Neutrophil (primary cell): ENCODE measurements around the gene AUNIP.

Source experiments
- H3K27ac ChIP-seq: fragments of 200-600 bp; sonication (generic); 2 replicates; pipeline ENCODE4 v1.5.1; 2016; ENCODE audit warnings: mild to moderate bottlenecking, moderate library complexity
- H3K27me3 ChIP-seq: fragments of 200-600 bp; sonication (generic); 2 replicates; pipeline ENCODE4 v1.6.0; 2016; ENCODE audit warnings: mild to moderate bottlenecking
- H3K36me3 ChIP-seq: fragments of 200-600 bp; sonication (generic); 2 replicates; pipeline ENCODE4 v1.5.1; 2017
- H3K4me1 ChIP-seq, 2 experiments: fragments of 200-600 bp in 1 of 2; sonication (generic) in 1 of 2; 1 replicate in 1 of 2; 2 replicates in 1 of 2; pipeline versions ENCODE4 v1.5.1 to v1.6.1; 2013 to 2016; ENCODE audit warnings: low read depth in 1 of 2, low read length in 1 of 2, mild to moderate bottlenecking in 1 of 2, moderate library complexity in 1 of 2; ENCODE audit not compliant: control insufficient read depth in 1 of 2, insufficient read depth in 1 of 2
- H3K4me3 ChIP-seq, 2 experiments: fragments of 200-600 bp in 1 of 2; sonication (generic) in 1 of 2; 1 replicate in 1 of 2; 2 replicates in 1 of 2; pipeline ENCODE4 v1.5.1; 2013 to 2016; ENCODE audit warnings: low read depth in 1 of 2, low read length in 1 of 2, mild to moderate bottlenecking in 1 of 2, moderate library complexity in 1 of 2
- H3K9me3 ChIP-seq: fragments of 200-600 bp; sonication (generic); 2 replicates; pipeline ENCODE4 v1.5.1; 2016
- TF ChIP-seq, protein P1 (sequence below): fragments of 200-600 bp; sonication (generic); IDR thresholded peaks from 2 replicates; pipeline ENCODE4 v1.5.1; 2016; ENCODE audit warnings: antibody characterized with exemption

AUNIP gene

GRCh38 chr1:25790472-25790871 lies 68.8 kb downstream of the AUNIP start:
- no peaks in the 10 kb centered on the region for H3K27me3 ChIP-seq
- TF ChIP-seq, protein P1, sequence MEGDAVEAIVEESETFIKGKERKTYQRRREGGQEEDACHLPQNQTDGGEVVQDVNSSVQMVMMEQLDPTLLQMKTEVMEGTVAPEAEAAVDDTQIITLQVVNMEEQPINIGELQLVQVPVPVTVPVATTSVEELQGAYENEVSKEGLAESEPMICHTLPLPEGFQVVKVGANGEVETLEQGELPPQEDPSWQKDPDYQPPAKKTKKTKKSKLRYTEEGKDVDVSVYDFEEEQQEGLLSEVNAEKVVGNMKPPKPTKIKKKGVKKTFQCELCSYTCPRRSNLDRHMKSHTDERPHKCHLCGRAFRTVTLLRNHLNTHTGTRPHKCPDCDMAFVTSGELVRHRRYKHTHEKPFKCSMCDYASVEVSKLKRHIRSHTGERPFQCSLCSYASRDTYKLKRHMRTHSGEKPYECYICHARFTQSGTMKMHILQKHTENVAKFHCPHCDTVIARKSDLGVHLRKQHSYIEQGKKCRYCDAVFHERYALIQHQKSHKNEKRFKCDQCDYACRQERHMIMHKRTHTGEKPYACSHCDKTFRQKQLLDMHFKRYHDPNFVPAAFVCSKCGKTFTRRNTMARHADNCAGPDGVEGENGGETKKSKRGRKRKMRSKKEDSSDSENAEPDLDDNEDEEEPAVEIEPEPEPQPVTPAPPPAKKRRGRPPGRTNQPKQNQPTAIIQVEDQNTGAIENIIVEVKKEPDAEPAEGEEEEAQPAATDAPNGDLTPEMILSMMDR: no peak

DNA sequence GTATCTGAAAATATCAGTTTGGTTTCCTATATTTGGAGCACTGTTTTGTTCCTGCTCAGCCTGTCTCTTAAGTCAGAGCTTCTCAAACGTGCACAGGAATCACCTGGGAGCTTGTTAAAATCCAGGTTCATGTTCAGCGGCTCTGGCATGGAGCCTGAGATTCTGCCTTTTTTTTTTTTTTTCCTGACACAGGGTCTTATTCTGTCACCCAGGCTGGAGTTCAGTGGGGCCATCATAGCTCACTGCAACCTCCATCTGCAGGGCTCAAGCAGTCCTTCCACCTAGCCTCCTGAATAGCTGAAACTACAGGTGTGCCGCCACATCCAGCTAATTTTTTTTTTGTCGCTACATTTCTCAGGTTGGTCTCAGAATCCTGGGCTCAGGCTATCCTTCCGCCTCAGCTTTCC lies 71.5 kb downstream of the AUNIP start:
- Histone ChIP-seq H3K9me3 (no peaks in the 10 kb centered on the region), H3K27ac (no peak overlapping the region), H3K27me3 (no peaks in the 10 kb centered on the region), H3K36me3 (no peaks in the 10 kb centered on the region), H3K4me3 (no peak overlapping the region), H3K4me1 (no peaks in the 10 kb centered on the region)
- TF ChIP-seq, protein P1: no peak

More at GRCh38 chr1:25790472-25790871, 68.8 kb downstream of the AUNIP start:
- H3K4me1 ChIP-seq: no peaks in the 10 kb centered on the region
- H3K27ac ChIP-seq: no peak overlapping the region
- no peaks in the 10 kb centered on the region for H3K36me3 ChIP-seq
- H3K4me3 ChIP-seq: no peak overlapping the region
- H3K9me3 ChIP-seq: no peaks in the 10 kb centered on the region

DNA sequence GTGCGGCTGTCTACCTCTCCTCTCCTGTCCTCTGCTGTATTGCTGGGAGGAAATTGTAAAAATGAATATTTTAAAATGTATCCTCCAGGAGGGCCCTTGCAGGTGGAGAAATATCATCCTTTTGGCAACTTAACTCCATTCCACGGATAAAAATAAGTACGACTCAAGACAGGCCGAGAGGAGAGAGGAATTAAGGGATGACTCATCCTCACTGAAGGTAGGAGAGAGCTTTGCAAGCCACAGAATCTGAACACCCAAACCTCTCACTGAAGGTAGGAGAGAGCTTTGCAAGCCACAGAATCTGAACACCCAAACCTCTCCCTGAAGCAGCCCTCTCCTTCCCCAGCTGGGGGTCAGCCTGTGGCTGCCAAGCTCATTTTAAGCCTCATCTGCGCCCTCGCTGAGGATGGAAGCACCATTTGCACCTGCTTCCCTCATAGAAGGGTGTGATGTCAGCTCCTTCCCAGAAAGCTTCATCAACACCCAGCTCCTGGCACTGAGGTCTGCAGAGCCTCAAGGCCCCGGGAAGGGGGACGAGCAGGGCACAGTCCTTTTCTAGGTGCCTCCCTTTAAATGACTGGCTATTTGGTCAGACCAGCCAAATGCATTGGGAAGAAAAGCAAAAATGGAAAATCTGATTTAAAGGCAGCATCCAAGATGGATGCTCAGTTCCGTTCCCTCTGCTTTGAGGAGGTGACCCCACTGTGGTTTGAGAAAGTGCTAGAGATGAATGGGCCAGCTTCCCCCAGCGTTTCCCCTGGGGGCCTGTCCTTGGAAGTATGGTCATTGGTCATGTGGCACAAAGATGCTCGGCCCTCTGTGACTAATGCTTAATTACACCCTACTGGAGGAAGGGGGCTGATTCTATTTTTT lies 72.1 kb downstream of the AUNIP start:
- H3K27ac ChIP-seq: no peak overlapping the region
- no peaks in the 10 kb centered on the region for H3K4me1 ChIP-seq
- TF ChIP-seq, protein P1: no peak
- no peaks in the 10 kb centered on the region for H3K36me3 ChIP-seq
- no peaks in the 10 kb centered on the region for H3K9me3 ChIP-seq
- H3K4me3 ChIP-seq: no peak overlapping the region
- no peaks in the 10 kb centered on the region for H3K27me3 ChIP-seq

- TF ChIP-seq, protein P1: no peak
- Histone ChIP-seq H3K36me3 (no peaks in the 10 kb centered on the region), H3K27me3 (no peaks in the 10 kb centered on the region), H3K4me3 (no peak overlapping the region), H3K9me3 (no peaks in the 10 kb centered on the region), H3K4me1 (no peaks in the 10 kb centered on the region), H3K27ac (no peak overlapping the region)
Observed at GRCh38 chr1:25785333-25786067, 73.8 kb downstream of the AUNIP start.

DNA sequence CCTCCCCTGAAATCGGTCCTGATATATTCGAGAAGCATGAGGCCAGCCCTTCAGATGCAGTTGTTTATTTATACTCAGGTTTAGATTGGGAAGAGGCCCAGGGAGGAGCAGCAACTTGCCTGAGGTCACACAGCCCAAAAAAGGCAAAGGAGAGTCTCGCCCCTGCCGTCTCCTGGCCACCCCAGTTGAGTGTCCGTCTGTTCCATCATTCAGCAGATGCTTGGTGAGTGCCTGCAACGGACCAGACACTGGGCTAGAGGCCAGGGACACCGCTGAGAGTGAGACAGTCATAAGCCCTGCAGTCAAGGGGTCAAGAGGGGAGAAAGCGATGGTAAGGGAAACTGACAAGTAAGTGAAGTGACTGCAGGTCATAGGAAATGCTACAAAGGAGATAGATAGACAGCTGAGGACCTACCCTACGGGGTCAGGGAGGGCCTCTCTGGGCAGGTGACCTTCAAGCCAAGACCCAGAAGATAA lies 74.6 kb downstream of the AUNIP start:
- H3K4me3 ChIP-seq: no peak overlapping the region
- no peaks in the 10 kb centered on the region for H3K4me1 ChIP-seq
- H3K9me3 ChIP-seq: no peaks in the 10 kb centered on the region
- H3K36me3 ChIP-seq: no peaks in the 10 kb centered on the region
- TF ChIP-seq, protein P1: no peak
- H3K27ac ChIP-seq: no peak overlapping the region
- H3K27me3 ChIP-seq: no peaks in the 10 kb centered on the region
